Peyer's patch (tissue), 4 donors: Measurements from ENCODE around the gene PIANP. TPM values are rescaled to one million over a fixed set of nuclear protein-coding genes. Genes with fewer than 3 reads are reported as not detected.

Source experiments
- DNase-seq, 3 donors: peaks; one replicate each; pipeline ENCODE4 v3.0.0-alpha.2; 2017 to 2019
- H3K27ac ChIP-seq, 4 donors: fragments of 200-600 bp; sonication (generic); one replicate each; pipeline ENCODE4 v1.5.1; 2016 to 2019
- H3K27me3 ChIP-seq, 2 donors: fragments of 200-600 bp; sonication (generic); one replicate each; pipeline ENCODE4 v1.5.1; 2019
- H3K36me3 ChIP-seq, 3 donors: fragments of 200-600 bp; sonication (generic); one replicate each; pipeline ENCODE4 v1.5.1; 2016 to 2019
- H3K4me1 ChIP-seq, 4 donors: fragments of 200-600 bp; sonication (generic); one replicate each; pipeline ENCODE4 v1.5.1; 2016 to 2019
- H3K4me3 ChIP-seq, 4 donors: fragments of 200-600 bp; sonication (generic); 1 replicate in 3 of 4; 2 replicates in 1 of 4; pipeline ENCODE4 v1.5.1; 2016 to 2019; ENCODE audit warnings: mild to moderate bottlenecking in 1 of 4
- H3K9me3 ChIP-seq, 4 donors: fragments of 200-600 bp; sonication (generic); one replicate each; pipeline ENCODE4 v1.5.1; 2016 to 2019; ENCODE audit warnings: mild to moderate bottlenecking in 1 of 4
- CTCF ChIP-seq, 6 experiments: fragments of 450-650 bp in 4 of 6; fragments of 200-600 bp in 2 of 6; sonication (generic) in 1 of 6; IDR thresholded peaks; one replicate each; pipeline ENCODE4 v1.5.1; 2017 to 2019; ENCODE audit warnings: antibody characterized with exemption in 6 of 6, mild to moderate bottlenecking in 3 of 6, moderate library complexity in 1 of 6
- POLR2A ChIP-seq, 2 donors: fragments of 450-650 bp; IDR thresholded peaks; one replicate each; pipeline ENCODE4 v1.5.1; 2017; ENCODE audit warnings: antibody characterized with exemption in 2 of 2, mild to moderate bottlenecking in 2 of 2, moderate library complexity in 2 of 2
- total RNA-seq, 4 donors: library from RNA; depleted of rRNA; stranded (reverse); fragments of >200 nt; gene quantifications; one replicate each; pipeline ENCODE4 v1.1.0, GENCODE V29; 2016

PIANP gene
- total RNA-seq, 4 donors from 2014 or later = not detected

GRCh38 chr12:6688999-6689882 is 11.4 kb downstream of the PIANP start, which contains the start of gene ZNF384:
Gene ZNF384, minus strand, starts transcription at chr12:6689375. Its CDS starts 9,855 bp downstream, at chr12:6679520.
- Histone ChIP-seq H3K9me3 (no peaks in the 10 kb centered on the region), H3K27me3 (no peaks in the 10 kb centered on the region), H3K4me1 (peaks cover 0 to 26% (median 15%) of the 10 kb centered on the region in 4 donors), H3K27ac (peak within 1 kb of the TSS; percentile 96 to 99 (median 98)), H3K36me3 (no peaks in the 10 kb centered on the region), H3K4me3 (peak within 1 kb of the TSS; percentile 88 to 95 (median 92))
- TF ChIP-seq CTCF (IDR thresholded peaks at IDR 0.05) (peak in 5 of 6 experiments; percentile 15 to 58 (median 42)), POLR2A (IDR thresholded peaks at IDR 0.05) (peak; percentile 54 to 57)
- DNase-seq = peak; percentile 94 to 99 (median 96)

GRCh38 chr12:6688543-6688998 is 12.0 kb downstream of the PIANP start:
- H3K36me3 ChIP-seq = no peaks in the 10 kb centered on the region
- DNase-seq = peak; percentile 73 to 88 (median 79)
- H3K27me3 ChIP-seq = no peaks in the 10 kb centered on the region
- H3K27ac ChIP-seq = peak overlapping the region; percentile 96 to 99 (median 98)
- H3K9me3 ChIP-seq = no peaks in the 10 kb centered on the region
- peaks cover 0 to 26% (median 15%) of the 10 kb centered on the region in 4 donors for H3K4me1 ChIP-seq
- H3K4me3 ChIP-seq = peak overlapping the region; percentile 88 to 95 (median 92)
- TF ChIP-seq POLR2A (IDR thresholded peaks at IDR 0.05) (no peak), CTCF (IDR thresholded peaks at IDR 0.05) (no peak)

- Histone ChIP-seq H3K4me1 (peaks cover 0 to 26% (median 15%) of the 10 kb centered on the region in 4 donors), H3K36me3 (no peaks in the 10 kb centered on the region), H3K4me3 (no peak overlapping the region), H3K27ac (no peak overlapping the region), H3K9me3 (no peaks in the 10 kb centered on the region), H3K27me3 (no peaks in the 10 kb centered on the region)
- DNase-seq = no peak
- TF ChIP-seq POLR2A (IDR thresholded peaks at IDR 0.05) (no peak), CTCF (IDR thresholded peaks at IDR 0.05) (no peak)
Measured at GRCh38 chr12:6685814-6686213, 14.8 kb downstream of the PIANP start.

GRCh38 chr12:6684609-6685008 is 16.0 kb downstream of the PIANP start:
- peak in 5 of 6 experiments; percentile 24 to 54 (median 45) for TF ChIP-seq CTCF (IDR thresholded peaks at IDR 0.05)
- TF ChIP-seq POLR2A (IDR thresholded peaks at IDR 0.05) = no peak
- Histone ChIP-seq H3K4me3 (no peak overlapping the region), H3K9me3 (no peaks in the 10 kb centered on the region), H3K27me3 (no peaks in the 10 kb centered on the region), H3K27ac (no peak overlapping the region), H3K36me3 (peaks cover 0 to 8% (median 0%) of the 10 kb centered on the region in 3 donors), H3K4me1 (peaks cover 0 to 26% (median 12%) of the 10 kb centered on the region in 4 donors)
- DNase-seq = no peak

- Histone ChIP-seq H3K9me3 (no peaks in the 10 kb centered on the region), H3K36me3 (peaks cover 0 to 82% (median 0%) of the 10 kb centered on the region in 3 donors), H3K27me3 (no peaks in the 10 kb centered on the region), H3K4me3 (no peak overlapping the region), H3K27ac (no peak overlapping the region), H3K4me1 (no peaks in the 10 kb centered on the region)
- TF ChIP-seq CTCF (IDR thresholded peaks at IDR 0.05) (no peak), POLR2A (IDR thresholded peaks at IDR 0.05) (no peak)
- no peak for DNase-seq
Measured at GRCh38 chr12:6676962-6677361, 23.7 kb downstream of the PIANP start.
